KMS-11 (cell line): Measurements from ENCODE around the gene SLC37A4.

Experiments
- H2AFZ ChIP-seq: fragments of 200-600 bp; sonication (generic); 2 replicates; pipeline ENCODE4 v1.6.1; 2016; ENCODE audit warnings: antibody characterized with exemption, mixed run types, low read depth
- H3K27ac ChIP-seq: fragments of 200-600 bp; sonication (generic); 2 replicates; pipeline ENCODE4 v1.6.1; 2016; ENCODE audit warnings: mild to moderate bottlenecking, mixed run types
- H3K27me3 ChIP-seq: fragments of 200-600 bp; sonication (generic); 2 replicates; pipeline ENCODE4 v1.6.1; 2017; ENCODE audit warnings: mild to moderate bottlenecking, low read depth, mixed run types, moderate library complexity; ENCODE audit not compliant: insufficient read depth
- H3K36me3 ChIP-seq: fragments of 200-600 bp; sonication (generic); 2 replicates; pipeline ENCODE4 v1.6.1; 2017; ENCODE audit warnings: mild to moderate bottlenecking, mixed run types; ENCODE audit not compliant: insufficient read depth
- H3K4me1 ChIP-seq: fragments of 200-600 bp; sonication (generic); 2 replicates; pipeline ENCODE4 v1.6.1; 2016; ENCODE audit warnings: mild to moderate bottlenecking, low read depth, mixed run types; ENCODE audit not compliant: poor library complexity, severe bottlenecking
- H3K4me2 ChIP-seq: fragments of 200-600 bp; sonication (generic); 2 replicates; pipeline ENCODE4 v1.7.0; 2016; ENCODE audit warnings: mild to moderate bottlenecking, mixed run types
- H3K4me3 ChIP-seq: fragments of 200-600 bp; sonication (generic); IDR thresholded peaks from 2 replicates; pipeline ENCODE4 v1.6.1; 2017; ENCODE audit warnings: low read depth, low read length, mixed read lengths; ENCODE audit not compliant: insufficient read depth
- H3K79me2 ChIP-seq: fragments of 200-600 bp; sonication (generic); 2 replicates; pipeline ENCODE4 v1.6.1; 2016; ENCODE audit warnings: low read depth, mixed run types; ENCODE audit not compliant: insufficient read depth
- H3K9ac ChIP-seq: fragments of 200-600 bp; sonication (generic); 2 replicates; pipeline ENCODE4 v1.6.1; 2016; ENCODE audit warnings: mild to moderate bottlenecking, mixed run types
- H4K20me1 ChIP-seq: fragments of 200-600 bp; sonication (generic); 2 replicates; pipeline ENCODE4 v1.6.1; 2016; ENCODE audit warnings: mild to moderate bottlenecking, mixed run types; ENCODE audit not compliant: insufficient read depth
- TF ChIP-seq, protein P1 (sequence below): fragments of 200-600 bp; sonication (generic); conservative IDR thresholded peaks from 2 replicates; pipeline ENCODE4 v1.6.1; 2017; ENCODE audit warnings: low read depth, mild to moderate bottlenecking, antibody characterized with exemption, low read length, moderate library complexity, mixed read lengths

SLC37A4 gene

DNA sequence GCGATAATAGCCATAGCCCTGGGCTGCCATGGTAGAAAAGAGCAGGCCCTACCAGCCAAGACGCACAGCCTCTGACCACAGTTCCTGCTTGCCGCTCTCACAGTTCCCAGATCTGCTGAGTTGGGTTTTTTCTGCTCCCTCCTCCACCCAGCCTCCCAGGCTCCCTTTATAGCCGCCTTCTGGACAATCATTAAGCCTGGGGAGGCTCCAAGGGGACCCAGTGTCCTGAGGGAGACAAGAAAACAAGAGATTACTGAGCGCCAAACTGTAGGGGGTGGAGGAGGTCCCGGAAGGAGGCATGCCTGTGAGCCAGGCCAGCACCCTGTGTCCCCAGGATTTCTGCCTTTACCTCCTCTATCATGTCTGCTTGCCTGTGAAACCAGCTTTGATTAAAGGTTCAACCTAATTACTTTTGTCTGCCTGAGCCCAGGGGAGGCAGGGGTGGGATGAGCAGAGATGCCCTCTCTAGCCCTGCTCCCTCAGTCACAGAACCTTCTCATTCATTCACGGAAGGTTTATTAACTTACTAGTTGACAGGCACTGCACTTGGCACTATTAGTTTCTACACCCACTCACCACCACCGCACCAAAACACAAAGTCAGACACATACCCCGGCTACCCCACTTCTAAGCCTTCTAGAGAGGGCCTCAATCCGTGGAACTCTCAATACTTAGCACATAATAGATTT is 1.2 kb downstream of the SLC37A4 start:
- Histone ChIP-seq H2AFZ (peak overlapping the region; percentile 22; the same call in 1 of the 2 replicates), H3K27me3 (no peaks in the 10 kb centered on the region), H3K27ac (peak overlapping the region; percentile 71), H3K4me3 (no peak overlapping the region), H3K4me1 (peaks cover 41% of the 10 kb centered on the region), H3K9ac (peak overlapping the region; percentile 73), H3K36me3 (no peaks in the 10 kb centered on the region; the same call in 1 of the 2 replicates), H3K79me2 (peaks cover 30% of the 10 kb centered on the region), H3K4me2 (peak overlapping the region; percentile 96), H4K20me1 (no peaks in the 10 kb centered on the region)
- TF ChIP-seq, protein P1, sequence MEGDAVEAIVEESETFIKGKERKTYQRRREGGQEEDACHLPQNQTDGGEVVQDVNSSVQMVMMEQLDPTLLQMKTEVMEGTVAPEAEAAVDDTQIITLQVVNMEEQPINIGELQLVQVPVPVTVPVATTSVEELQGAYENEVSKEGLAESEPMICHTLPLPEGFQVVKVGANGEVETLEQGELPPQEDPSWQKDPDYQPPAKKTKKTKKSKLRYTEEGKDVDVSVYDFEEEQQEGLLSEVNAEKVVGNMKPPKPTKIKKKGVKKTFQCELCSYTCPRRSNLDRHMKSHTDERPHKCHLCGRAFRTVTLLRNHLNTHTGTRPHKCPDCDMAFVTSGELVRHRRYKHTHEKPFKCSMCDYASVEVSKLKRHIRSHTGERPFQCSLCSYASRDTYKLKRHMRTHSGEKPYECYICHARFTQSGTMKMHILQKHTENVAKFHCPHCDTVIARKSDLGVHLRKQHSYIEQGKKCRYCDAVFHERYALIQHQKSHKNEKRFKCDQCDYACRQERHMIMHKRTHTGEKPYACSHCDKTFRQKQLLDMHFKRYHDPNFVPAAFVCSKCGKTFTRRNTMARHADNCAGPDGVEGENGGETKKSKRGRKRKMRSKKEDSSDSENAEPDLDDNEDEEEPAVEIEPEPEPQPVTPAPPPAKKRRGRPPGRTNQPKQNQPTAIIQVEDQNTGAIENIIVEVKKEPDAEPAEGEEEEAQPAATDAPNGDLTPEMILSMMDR = no peak

DNA sequence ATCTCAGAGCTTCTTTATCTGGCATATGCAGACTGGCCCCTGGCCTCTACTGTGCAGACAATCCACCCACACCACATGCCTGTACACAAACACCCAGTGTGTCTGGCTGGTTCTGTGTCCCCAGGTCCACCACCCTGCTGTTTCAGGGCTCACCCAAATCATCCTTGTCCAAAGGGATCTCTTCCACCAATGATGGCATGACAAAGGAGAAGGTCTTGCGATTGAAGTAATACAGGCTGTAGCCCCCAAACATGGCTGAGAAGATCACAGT is 1.7 kb downstream of the SLC37A4 start:
- peak overlapping the region; percentile 71 for H3K27ac ChIP-seq
- peak overlapping the region; percentile 73; the same call in 1 of the 2 replicates for H3K9ac ChIP-seq

DNA sequence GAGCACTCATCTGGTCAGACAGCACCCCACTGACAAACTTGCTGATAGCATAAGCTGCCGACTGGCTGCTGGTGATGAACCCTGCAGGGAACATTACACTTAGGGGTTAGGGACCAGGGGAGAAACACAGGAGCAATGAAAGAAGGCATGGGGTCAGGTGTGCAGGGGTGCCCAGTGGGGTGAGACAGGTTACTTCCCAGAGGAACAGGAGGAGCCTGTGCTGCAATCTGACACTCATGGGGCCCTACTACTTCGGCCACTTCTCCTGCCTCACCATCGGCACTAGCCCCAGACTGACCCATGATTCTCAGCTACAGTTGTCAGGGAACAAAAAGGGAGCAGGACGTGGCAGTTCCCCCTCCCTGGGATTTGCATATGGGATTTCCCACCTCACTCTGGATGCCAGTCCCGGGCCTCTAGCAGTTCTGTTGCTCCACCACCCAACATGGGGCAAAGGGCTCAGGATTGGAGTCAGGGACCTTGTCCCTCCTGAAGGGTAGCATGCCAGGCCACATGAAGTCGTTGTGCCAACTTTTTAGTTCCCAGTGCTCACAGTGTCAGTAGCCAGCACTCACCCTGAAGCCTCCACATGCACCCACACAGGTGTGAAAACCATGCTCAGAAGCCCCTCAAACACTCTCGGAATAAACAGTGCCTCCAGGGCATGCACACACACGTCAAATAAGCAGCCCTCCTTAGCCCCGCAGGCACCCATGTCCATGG is 2.2 kb downstream of the SLC37A4 start:
- Histone ChIP-seq H3K4me1 (peaks cover 51% of the 10 kb centered on the region), H3K36me3 (no peaks in the 10 kb centered on the region; the same call in 1 of the 2 replicates), H4K20me1 (no peaks in the 10 kb centered on the region), H3K4me3 (no peak overlapping the region), H3K27me3 (no peaks in the 10 kb centered on the region), H3K27ac (peak overlapping the region; percentile 71), H2AFZ (no peak overlapping the region), H3K79me2 (peaks cover 36% of the 10 kb centered on the region), H3K9ac (peak overlapping the region; percentile 73; the same call in 1 of the 2 replicates), H3K4me2 (peak overlapping the region; percentile 96)
- TF ChIP-seq, protein P1 = no peak

More for the DNA sequence above, 1.7 kb downstream of the SLC37A4 start:
- Histone ChIP-seq H3K27me3 (no peaks in the 10 kb centered on the region), H3K4me1 (peaks cover 46% of the 10 kb centered on the region), H3K79me2 (peaks cover 35% of the 10 kb centered on the region), H2AFZ (no peak overlapping the region; the same call in 1 of the 2 replicates), H3K4me3 (no peak overlapping the region), H4K20me1 (no peaks in the 10 kb centered on the region), H3K36me3 (no peaks in the 10 kb centered on the region; the same call in 1 of the 2 replicates), H3K4me2 (peak overlapping the region; percentile 96)
- TF ChIP-seq, protein P1 = no peak

DNA sequence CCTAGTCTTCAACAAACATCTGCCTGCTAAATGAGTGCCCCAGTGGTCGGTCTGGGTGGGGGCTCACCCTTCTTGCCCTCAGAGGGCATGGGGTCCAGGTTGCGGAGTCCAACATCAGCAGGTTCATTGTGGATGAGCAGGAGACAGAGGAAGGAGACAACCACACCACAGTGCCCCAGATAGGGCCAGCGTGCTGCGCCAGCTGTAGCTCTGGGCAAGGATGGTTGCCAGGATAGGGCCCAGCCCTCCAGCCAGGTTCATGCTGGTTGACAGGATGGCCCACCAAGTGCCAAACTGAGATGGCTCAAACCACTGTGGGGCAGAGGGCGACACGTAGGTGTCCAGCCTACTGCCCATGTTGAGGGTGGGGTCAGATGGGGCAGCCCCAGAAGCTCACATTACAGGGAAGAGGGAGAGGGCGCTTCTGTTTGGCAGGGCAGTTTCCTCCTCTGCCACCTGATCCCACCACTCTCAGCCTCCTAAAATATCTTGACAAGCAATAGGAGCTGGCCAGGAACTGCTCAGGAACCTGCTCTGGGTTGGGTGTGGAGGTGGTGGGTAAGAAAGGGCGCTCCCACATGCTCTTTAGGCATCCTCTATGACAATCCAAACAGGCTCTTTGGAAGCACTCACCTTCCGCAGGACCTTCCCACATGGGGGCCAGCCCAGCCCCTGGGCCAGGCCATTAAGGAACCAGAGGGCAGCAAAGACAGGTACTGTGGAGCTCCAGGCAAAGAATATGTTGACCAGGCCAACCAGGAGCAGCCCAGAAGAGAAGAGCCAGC is 2.9 kb downstream of the SLC37A4 start:
- H3K36me3 ChIP-seq = no peaks in the 10 kb centered on the region; the same call in 1 of the 2 replicates
- peak overlapping the region; percentile 96 for H3K4me2 ChIP-seq

More for the DNA sequence above, 2.9 kb downstream of the SLC37A4 start:
- Histone ChIP-seq H2AFZ (no peak overlapping the region), H3K4me3 (no peak overlapping the region), H3K9ac (no peak overlapping the region; the same call in 1 of the 2 replicates), H4K20me1 (no peaks in the 10 kb centered on the region), H3K79me2 (peaks cover 36% of the 10 kb centered on the region), H3K27ac (peak overlapping the region; percentile 71; the same call in 1 of the 2 replicates), H3K27me3 (no peaks in the 10 kb centered on the region), H3K4me1 (peaks cover 58% of the 10 kb centered on the region)
- TF ChIP-seq, protein P1 = no peak
